ENCODE results near the gene POLR2J.

POLR2J gene

DNA sequence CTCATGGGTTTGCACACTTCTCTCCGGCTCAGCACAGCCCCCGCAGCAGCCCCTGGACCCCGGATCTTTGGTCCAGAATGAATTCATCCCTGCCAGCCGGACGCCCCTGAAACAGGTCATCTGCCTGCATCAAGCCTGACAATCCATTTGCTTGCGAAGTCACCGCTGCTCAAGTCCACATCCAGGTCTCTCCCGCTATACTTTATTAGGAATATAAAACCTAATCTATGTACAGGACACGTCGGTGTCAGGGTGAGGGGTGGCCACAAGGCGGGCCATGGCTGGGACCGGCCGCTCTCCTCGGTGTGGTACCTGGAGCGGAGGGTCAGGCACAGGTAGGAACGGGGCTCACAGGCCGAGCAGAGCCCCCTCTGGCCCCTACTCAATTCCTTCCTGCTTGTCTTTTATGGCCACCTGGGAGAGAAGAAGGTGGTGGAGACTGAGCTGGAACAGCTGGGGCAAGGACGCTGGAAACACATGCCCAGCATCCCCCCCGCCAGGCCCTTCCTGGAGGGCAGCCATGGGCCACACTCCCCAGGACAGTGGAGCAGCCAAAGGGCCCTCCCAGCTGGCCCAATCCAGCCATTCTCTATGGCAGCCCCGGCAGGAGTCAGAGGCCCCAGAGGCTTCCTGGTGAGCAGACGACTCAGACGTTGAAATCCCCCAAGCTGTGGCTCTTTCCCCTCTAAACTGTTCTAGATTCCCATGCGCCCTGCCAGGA lies 5.3 kb downstream of the POLR2J start:
- Histone ChIP-seq H3K27me3 (ENCODE audit: control insufficient read depth in 1 of 2, insufficient read depth in 1 of 2, low read length in 2 of 2) (no peaks in the 10 kb centered on the region), H2BK15ac (ENCODE audit: low read depth, poor library complexity, severe bottlenecking) (no peak overlapping the region), H2BK5ac (ENCODE audit: low read depth, low read length, poor library complexity, severe bottlenecking) (no peak overlapping the region), H3K27ac (ENCODE audit: low read length, poor library complexity, severe bottlenecking) (no peak overlapping the region), H3K9ac (ENCODE audit: low read length) (no peak overlapping the region), H3K23ac (ENCODE audit: low read length in 2 of 2) (no peak overlapping the region), H3K4ac (ENCODE audit: low read depth in 1 of 2, low read length in 2 of 2) (no peak overlapping the region), H4K8ac (ENCODE audit: low read length) (no peak overlapping the region), H2BK12ac (ENCODE audit: low read length in 2 of 2) (no peak overlapping the region), H2BK120ac (ENCODE audit: low read depth, low read length) (no peak overlapping the region), H4K91ac (ENCODE audit: low read length) (no peak overlapping the region), H3K79me1 (replicated peaks; ENCODE audit: low read length, poor library complexity, severe bottlenecking) (peaks cover 14% of the 10 kb centered on the region), H2AFZ (ENCODE audit: low read depth, low read length) (no peak overlapping the region), H3K4me1 (ENCODE audit: control insufficient read depth, insufficient read depth, low read depth, low read length) (peaks cover 17% of the 10 kb centered on the region), H3K9me3 (ENCODE audit: control insufficient read depth, low read length) (no peaks in the 10 kb centered on the region), H3K14ac (ENCODE audit: low read length in 2 of 2) (no peak overlapping the region), H3K36me3 (ENCODE audit: control insufficient read depth in 1 of 2, insufficient read depth in 2 of 2, low read depth in 1 of 2, low read length in 2 of 2) (peaks cover 24 to 51% of the 10 kb centered on the region in 2 experiments), H2AK5ac (ENCODE audit: low read length, severe bottlenecking) (no peak overlapping the region), H3K4me3 (ENCODE audit: insufficient read depth in 1 of 2, low read depth in 1 of 2, low read length in 2 of 2) (no peak overlapping the region), H3K4me2 (ENCODE audit: low read length, poor library complexity, severe bottlenecking) (no peak overlapping the region), H3K18ac (ENCODE audit: low read depth in 1 of 2, low read length in 2 of 2) (no peak overlapping the region)
- 94% methylated on average over 18 of the region's 23 CpGs for WGBS
- DNase-seq: no peak

DNA sequence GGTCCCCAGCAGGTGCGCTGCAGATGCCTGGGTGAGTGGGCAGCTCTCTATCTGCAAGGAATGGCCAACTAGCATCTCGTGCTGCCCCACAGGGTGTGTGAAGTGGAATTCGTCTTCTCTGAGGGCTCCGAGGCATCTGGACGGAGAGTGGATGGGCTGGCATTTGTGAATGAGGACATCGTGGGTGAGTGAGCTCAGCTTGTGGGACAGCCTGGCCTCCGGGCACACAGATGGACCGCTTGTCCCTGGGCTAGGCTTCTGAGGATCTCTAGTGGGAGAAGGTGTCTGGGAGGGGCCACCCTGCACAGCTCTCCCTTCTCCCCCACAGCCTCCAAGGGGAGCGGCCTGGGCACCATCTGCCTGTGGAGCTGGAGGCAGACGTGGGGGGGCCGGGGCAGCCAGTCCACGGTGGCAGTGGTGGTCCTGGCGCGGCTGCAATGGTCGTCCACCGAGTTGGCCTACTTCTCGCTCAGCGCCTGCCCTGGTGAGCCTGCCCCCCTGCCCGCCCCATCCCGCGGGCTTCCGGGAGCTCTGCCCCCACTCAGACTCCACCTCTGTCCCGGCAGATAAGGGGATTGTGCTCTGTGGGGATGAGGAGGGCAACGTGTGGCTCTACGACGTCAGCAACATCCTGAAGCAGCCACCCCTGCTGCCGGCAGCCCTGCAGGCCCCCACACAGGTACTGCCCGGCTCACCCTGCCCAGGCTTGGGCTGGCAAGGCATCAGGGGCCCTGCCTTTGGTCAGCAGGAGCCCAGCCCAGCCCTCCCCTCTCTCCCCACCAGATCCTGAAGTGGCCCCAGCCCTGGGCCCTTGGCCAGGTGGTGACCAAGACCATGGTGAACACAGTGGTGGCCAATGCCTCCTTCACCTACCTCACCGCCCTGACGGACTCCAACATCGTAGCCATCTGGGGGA lies 6.3 kb downstream of the POLR2J start:
- 89% methylated on average over 23 of the region's 31 CpGs for WGBS
- no peak overlapping the region for H4K91ac ChIP-seq (ENCODE audit: low read length)
- H2BK120ac ChIP-seq (ENCODE audit: low read depth, low read length): no peak overlapping the region
- no peak overlapping the region for H3K18ac ChIP-seq (ENCODE audit: low read depth in 1 of 2, low read length in 2 of 2)
- no peak overlapping the region for H3K9ac ChIP-seq (ENCODE audit: low read length)
- H2BK15ac ChIP-seq (ENCODE audit: low read depth, poor library complexity, severe bottlenecking): no peak overlapping the region
- H3K9me3 ChIP-seq (ENCODE audit: control insufficient read depth, low read length): no peaks in the 10 kb centered on the region
- no peak overlapping the region for H2AFZ ChIP-seq (ENCODE audit: low read depth, low read length)
- H2BK12ac ChIP-seq (ENCODE audit: low read length in 2 of 2): no peak overlapping the region
- H3K27ac ChIP-seq (ENCODE audit: low read length, poor library complexity, severe bottlenecking): no peak overlapping the region
- no peak overlapping the region for H3K4me3 ChIP-seq (ENCODE audit: insufficient read depth in 1 of 2, low read depth in 1 of 2, low read length in 2 of 2)
- H3K36me3 ChIP-seq (ENCODE audit: control insufficient read depth in 1 of 2, insufficient read depth in 2 of 2, low read depth in 1 of 2, low read length in 2 of 2): peaks cover 26 to 61% of the 10 kb centered on the region in 2 experiments
- no peak overlapping the region for H3K23ac ChIP-seq (ENCODE audit: low read length in 2 of 2)
- no peak overlapping the region for H3K4ac ChIP-seq (ENCODE audit: low read depth in 1 of 2, low read length in 2 of 2)
- H3K4me1 ChIP-seq (ENCODE audit: control insufficient read depth, insufficient read depth, low read depth, low read length): peaks cover 22% of the 10 kb centered on the region
- H2AK5ac ChIP-seq (ENCODE audit: low read length, severe bottlenecking): no peak overlapping the region
- H3K27me3 ChIP-seq (ENCODE audit: control insufficient read depth in 1 of 2, insufficient read depth in 1 of 2, low read length in 2 of 2): no peaks in the 10 kb centered on the region
- H3K79me1 ChIP-seq (replicated peaks; ENCODE audit: low read length, poor library complexity, severe bottlenecking): peaks cover 18% of the 10 kb centered on the region
- no peak overlapping the region for H2BK5ac ChIP-seq (ENCODE audit: low read depth, low read length, poor library complexity, severe bottlenecking)
- no peak overlapping the region for H3K4me2 ChIP-seq (ENCODE audit: low read length, poor library complexity, severe bottlenecking)
- no peak for DNase-seq
- H3K14ac ChIP-seq (ENCODE audit: low read length in 2 of 2): no peak overlapping the region
- no peak overlapping the region for H4K8ac ChIP-seq (ENCODE audit: low read length)

DNA sequence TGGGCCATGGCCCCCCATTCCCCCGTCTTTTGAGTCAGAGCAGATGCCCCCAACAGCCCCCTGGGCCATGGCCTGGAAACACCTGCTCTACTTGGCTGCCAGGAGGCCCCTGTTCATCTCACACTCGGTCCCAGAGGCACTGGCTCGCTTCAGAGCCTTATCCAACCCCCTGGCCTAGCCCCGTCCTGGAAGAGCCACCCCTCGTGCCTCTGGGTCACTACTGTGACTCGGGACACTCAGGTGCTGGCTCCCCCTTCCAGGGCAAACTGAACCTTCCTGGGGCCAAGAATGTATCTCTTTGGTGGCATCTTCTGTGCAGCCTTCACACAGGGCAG lies 7.0 kb downstream of the POLR2J start:
- no peak overlapping the region for H2AFZ ChIP-seq (ENCODE audit: low read depth, low read length)
- no peak overlapping the region for H2BK5ac ChIP-seq (ENCODE audit: low read depth, low read length, poor library complexity, severe bottlenecking)
- H3K18ac ChIP-seq (ENCODE audit: low read depth in 1 of 2, low read length in 2 of 2): no peak overlapping the region
- WGBS: 96% methylated on average over 6 of the region's 6 CpGs
- H3K9me3 ChIP-seq (ENCODE audit: control insufficient read depth, low read length): no peaks in the 10 kb centered on the region
- H3K4me3 ChIP-seq (ENCODE audit: insufficient read depth in 1 of 2, low read depth in 1 of 2, low read length in 2 of 2): no peak overlapping the region
- no peak overlapping the region for H2BK120ac ChIP-seq (ENCODE audit: low read depth, low read length)
- peaks cover 22% of the 10 kb centered on the region for H3K4me1 ChIP-seq (ENCODE audit: control insufficient read depth, insufficient read depth, low read depth, low read length)
- H2AK5ac ChIP-seq (ENCODE audit: low read length, severe bottlenecking): no peak overlapping the region
- H3K27me3 ChIP-seq (ENCODE audit: control insufficient read depth in 1 of 2, insufficient read depth in 1 of 2, low read length in 2 of 2): no peaks in the 10 kb centered on the region
- no peak overlapping the region for H2BK12ac ChIP-seq (ENCODE audit: low read length in 2 of 2)
- no peak overlapping the region for H3K14ac ChIP-seq (ENCODE audit: low read length in 2 of 2)
- no peak for DNase-seq
- H2BK15ac ChIP-seq (ENCODE audit: low read depth, poor library complexity, severe bottlenecking): no peak overlapping the region
- H4K8ac ChIP-seq (ENCODE audit: low read length): no peak overlapping the region
- H3K27ac ChIP-seq (ENCODE audit: low read length, poor library complexity, severe bottlenecking): no peak overlapping the region
- H3K4me2 ChIP-seq (ENCODE audit: low read length, poor library complexity, severe bottlenecking): no peak overlapping the region
- H3K9ac ChIP-seq (ENCODE audit: low read length): no peak overlapping the region
- no peak overlapping the region for H3K23ac ChIP-seq (ENCODE audit: low read length in 2 of 2)
- H3K79me1 ChIP-seq (replicated peaks; ENCODE audit: low read length, poor library complexity, severe bottlenecking): peaks cover 21% of the 10 kb centered on the region
- H3K36me3 ChIP-seq (ENCODE audit: control insufficient read depth in 1 of 2, insufficient read depth in 2 of 2, low read depth in 1 of 2, low read length in 2 of 2): peaks cover 28 to 67% of the 10 kb centered on the region in 2 experiments
- no peak overlapping the region for H3K4ac ChIP-seq (ENCODE audit: low read depth in 1 of 2, low read length in 2 of 2)
- H4K91ac ChIP-seq (ENCODE audit: low read length): no peak overlapping the region
